ENCODE results near the gene SGK1. TPM values are rescaled to one million over a fixed set of nuclear protein-coding genes. Genes with fewer than 3 reads are reported as not detected.

The SGK1 gene
- total RNA-seq (10 to 100 TPM; 21.7 to 55.3 (median 36.7) TPM), polyA plus RNA-seq (42.0 TPM)
- long read RNA-seq, donor 1, transcript SGK1-203 (11 exons, 2,414 nt): minor isoform, 6 of 47 reads
- long read RNA-seq, donor 1, transcript SGK1-201 (12 exons, 2,401 nt): major isoform, 17 of 47 reads
- long read RNA-seq, donor 1, transcript SGK1-205 (12 exons, 2,686 nt): minor isoform, 16 of 47 reads
- long read RNA-seq, donor 1, partial matches to known transcripts: 7 of 47 reads
- long read RNA-seq, donor 1, other reads (novel, unspliced or antisense): 0 of 47 reads
- long read RNA-seq, donor 2, transcript SGK1-201 (12 exons, 2,401 nt): major isoform, 5 of 16 reads
- long read RNA-seq, donor 2, transcript SGK1-205 (12 exons, 2,686 nt): major isoform, 5 of 16 reads
- long read RNA-seq, donor 2, partial matches to known transcripts: 1 of 16 reads
- long read RNA-seq, donor 2, other reads (novel, unspliced or antisense): 3 of 16 reads
- long read RNA-seq, donor 3, transcript SGK1-203 (11 exons, 2,414 nt): minor isoform, 11 of 147 reads
- long read RNA-seq, donor 3, transcript SGK1-201 (12 exons, 2,401 nt): major isoform, 69 of 147 reads
- long read RNA-seq, donor 3, transcript SGK1-205 (12 exons, 2,686 nt): minor isoform, 42 of 147 reads
- long read RNA-seq, donor 3, partial matches to known transcripts: 18 of 147 reads
- long read RNA-seq, donor 3, other reads (novel, unspliced or antisense): 4 of 147 reads
- long read RNA-seq, donor 4, transcript SGK1-205 (12 exons, 2,686 nt): major isoform, 5 of 10 reads
- long read RNA-seq, donor 4, partial matches to known transcripts: 0 of 10 reads
- long read RNA-seq, donor 4, other reads (novel, unspliced or antisense): 1 of 10 reads

GRCh38 chr6:134317471-134318131 is at the start of gene SGK1:
TSS of gene SGK1 (minus strand) at chr6:134318112. CDS start at chr6:134317460, 652 bp downstream.
- no peak within 1 kb of the TSS for H3K27ac ChIP-seq (ENCODE audit: low read length)

GRCh38 chr6:134363323-134364039 is 45.6 kb upstream of the SGK1 start:
- WGBS: 88% methylated on average over 2 of the region's 2 CpGs
- ATAC-seq: no peak

More at GRCh38 chr6:134317471-134318131, at the start of gene SGK1:
- DNase-seq (peak in 1 of 3 donors; percentile 55), ATAC-seq (peak; percentile 74 to 75)
- Histone ChIP-seq H3K4me1 (ENCODE audit: control insufficient read depth, insufficient read depth, low read length) (no peaks in the 10 kb centered on the region), H3K4me3 (ENCODE audit: low read length) (peak within 1 kb of the TSS; percentile 50), H3K27me3 (ENCODE audit: control insufficient read depth, insufficient read depth) (no peaks in the 10 kb centered on the region), H3K9me3 (ENCODE audit: control insufficient read depth, low read length) (no peaks in the 10 kb centered on the region)
- intact Hi-C loops (cut with DNase I): no loop called here
- WGBS: 2% methylated on average over 33 of the region's 33 CpGs

DNA sequence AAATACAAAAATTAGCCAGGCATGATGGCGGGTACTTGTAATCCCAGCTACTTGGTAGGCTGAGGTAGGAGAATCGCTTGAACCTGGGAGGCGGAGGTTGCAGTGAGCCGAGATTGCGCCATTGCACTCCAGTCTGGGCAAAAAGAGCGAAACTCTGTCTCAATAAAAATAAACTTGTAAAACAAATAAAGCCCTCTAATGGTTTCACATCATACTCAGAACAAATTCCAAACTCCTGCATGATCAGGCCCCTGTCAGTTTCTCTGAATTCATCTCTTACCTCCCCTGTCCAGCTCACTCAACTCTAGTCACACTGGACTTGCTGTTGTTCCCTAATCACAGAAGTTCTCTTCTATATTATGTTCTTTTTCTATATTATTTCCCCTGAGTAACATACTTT is 43.1 kb upstream of the SGK1 start:
- WGBS: 96% methylated on average over 6 of the region's 6 CpGs
- H3K27me3 ChIP-seq (ENCODE audit: control insufficient read depth, insufficient read depth): no peaks in the 10 kb centered on the region
- no peak overlapping the region for H3K27ac ChIP-seq (ENCODE audit: low read length)
- intact Hi-C loops (cut with DNase I): no loop called here
- ATAC-seq (no peak), DNase-seq (no peak)
- H3K4me3 ChIP-seq (ENCODE audit: low read length): no peak overlapping the region
- H3K4me1 ChIP-seq (ENCODE audit: control insufficient read depth, insufficient read depth, low read length): peaks cover 1% of the 10 kb centered on the region
- no peaks in the 10 kb centered on the region for H3K9me3 ChIP-seq (ENCODE audit: control insufficient read depth, low read length)

More at GRCh38 chr6:134363323-134364039, 45.6 kb upstream of the SGK1 start:
- no peak overlapping the region for H3K4me3 ChIP-seq (ENCODE audit: low read length)
- no peak overlapping the region for H3K27ac ChIP-seq (ENCODE audit: low read length)
- H3K27me3 ChIP-seq (ENCODE audit: control insufficient read depth, insufficient read depth): no peaks in the 10 kb centered on the region
- H3K4me1 ChIP-seq (ENCODE audit: control insufficient read depth, insufficient read depth, low read length): peaks cover 1% of the 10 kb centered on the region
- no peaks in the 10 kb centered on the region for H3K9me3 ChIP-seq (ENCODE audit: control insufficient read depth, low read length)
- intact Hi-C loops (cut with DNase I): no loop called here
- DNase-seq: no peak

DNA sequence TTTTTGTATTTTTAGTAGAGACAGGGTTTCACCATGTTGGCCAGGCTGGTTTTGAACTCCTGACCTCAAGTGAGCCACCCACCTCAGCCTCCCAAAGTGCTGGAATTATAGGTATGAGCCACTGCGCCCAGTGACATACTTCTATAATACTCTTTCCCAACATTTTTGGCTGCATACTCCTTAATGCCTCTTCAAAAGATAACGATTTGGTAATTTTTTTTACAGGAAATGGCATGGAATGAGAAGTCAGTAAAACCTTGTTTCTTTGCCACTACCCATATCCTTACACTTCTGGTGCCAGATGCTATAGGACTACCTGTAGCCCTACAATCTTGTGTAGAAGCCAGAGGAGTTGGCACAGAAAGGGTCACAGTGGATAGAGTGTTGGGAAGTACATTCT is 41.4 kb upstream of the SGK1 start:
- no peaks in the 10 kb centered on the region for H3K9me3 ChIP-seq (ENCODE audit: control insufficient read depth, low read length)
- no peak overlapping the region for H3K27ac ChIP-seq (ENCODE audit: low read length)
- peaks cover 1% of the 10 kb centered on the region for H3K4me1 ChIP-seq (ENCODE audit: control insufficient read depth, insufficient read depth, low read length)
- no peaks in the 10 kb centered on the region for H3K27me3 ChIP-seq (ENCODE audit: control insufficient read depth, insufficient read depth)
- no peak for ATAC-seq
- H3K4me3 ChIP-seq (ENCODE audit: low read length): no peak overlapping the region
- WGBS: 78% methylated on average over 2 of the region's 2 CpGs
- intact Hi-C loops (cut with DNase I): no loop called here
- DNase-seq: no peak

DNA sequence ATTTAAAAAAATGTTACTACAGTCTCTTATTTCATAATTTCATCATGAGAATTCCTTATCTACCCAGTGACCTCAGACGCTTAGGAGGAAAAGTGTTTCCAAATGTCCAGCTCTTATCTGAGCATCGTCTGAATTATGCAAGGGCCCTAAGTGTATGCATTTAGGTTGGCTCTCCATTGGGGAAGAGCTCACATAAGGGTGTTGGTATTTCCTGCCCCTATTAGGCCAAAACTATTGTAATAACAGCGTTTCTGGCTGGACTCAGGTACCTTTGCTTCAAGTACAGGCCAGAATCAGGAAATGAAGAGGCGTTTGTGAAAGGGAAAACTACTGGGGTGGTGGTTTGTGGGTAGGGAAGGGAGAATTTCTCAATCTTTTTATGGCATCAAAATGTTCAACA is 40.4 kb upstream of the SGK1 start:
- Histone ChIP-seq H3K4me3 (ENCODE audit: low read length) (no peak overlapping the region), H3K9me3 (ENCODE audit: control insufficient read depth, low read length) (no peaks in the 10 kb centered on the region), H3K27me3 (ENCODE audit: control insufficient read depth, insufficient read depth) (no peaks in the 10 kb centered on the region), H3K27ac (ENCODE audit: low read length) (no peak overlapping the region), H3K4me1 (ENCODE audit: control insufficient read depth, insufficient read depth, low read length) (peaks cover 1% of the 10 kb centered on the region)
- peak; percentile 75 to 85 for ATAC-seq
- intact Hi-C loops (cut with DNase I): no loop called here
- 31% methylated on average over 4 of the region's 4 CpGs for WGBS
- no peak for DNase-seq

GRCh38 chr6:134357022-134357487 is 39.1 kb upstream of the SGK1 start:
- no peak overlapping the region for H3K27ac ChIP-seq (ENCODE audit: low read length)
- 86% methylated on average over 2 of the region's 2 CpGs for WGBS
- no peak for ATAC-seq
- no peak for DNase-seq
- H3K4me3 ChIP-seq (ENCODE audit: low read length): no peak overlapping the region
- H3K9me3 ChIP-seq (ENCODE audit: control insufficient read depth, low read length): no peaks in the 10 kb centered on the region
- intact Hi-C loops (cut with DNase I): no loop called here
- no peaks in the 10 kb centered on the region for H3K27me3 ChIP-seq (ENCODE audit: control insufficient read depth, insufficient read depth)
- H3K4me1 ChIP-seq (ENCODE audit: control insufficient read depth, insufficient read depth, low read length): peaks cover 1% of the 10 kb centered on the region

- 97% methylated on average over 3 of the region's 3 CpGs for WGBS
- Histone ChIP-seq H3K27ac (ENCODE audit: low read length) (no peak overlapping the region), H3K27me3 (ENCODE audit: control insufficient read depth, insufficient read depth) (no peaks in the 10 kb centered on the region), H3K4me3 (ENCODE audit: low read length) (no peak overlapping the region), H3K4me1 (ENCODE audit: control insufficient read depth, insufficient read depth, low read length) (peaks cover 1% of the 10 kb centered on the region), H3K9me3 (ENCODE audit: control insufficient read depth, low read length) (no peaks in the 10 kb centered on the region)
- DNase-seq (no peak), ATAC-seq (no peak)
- intact Hi-C loops (cut with DNase I): no loop called here
Observed at GRCh38 chr6:134356405-134356804, 38.5 kb upstream of the SGK1 start.

DNA sequence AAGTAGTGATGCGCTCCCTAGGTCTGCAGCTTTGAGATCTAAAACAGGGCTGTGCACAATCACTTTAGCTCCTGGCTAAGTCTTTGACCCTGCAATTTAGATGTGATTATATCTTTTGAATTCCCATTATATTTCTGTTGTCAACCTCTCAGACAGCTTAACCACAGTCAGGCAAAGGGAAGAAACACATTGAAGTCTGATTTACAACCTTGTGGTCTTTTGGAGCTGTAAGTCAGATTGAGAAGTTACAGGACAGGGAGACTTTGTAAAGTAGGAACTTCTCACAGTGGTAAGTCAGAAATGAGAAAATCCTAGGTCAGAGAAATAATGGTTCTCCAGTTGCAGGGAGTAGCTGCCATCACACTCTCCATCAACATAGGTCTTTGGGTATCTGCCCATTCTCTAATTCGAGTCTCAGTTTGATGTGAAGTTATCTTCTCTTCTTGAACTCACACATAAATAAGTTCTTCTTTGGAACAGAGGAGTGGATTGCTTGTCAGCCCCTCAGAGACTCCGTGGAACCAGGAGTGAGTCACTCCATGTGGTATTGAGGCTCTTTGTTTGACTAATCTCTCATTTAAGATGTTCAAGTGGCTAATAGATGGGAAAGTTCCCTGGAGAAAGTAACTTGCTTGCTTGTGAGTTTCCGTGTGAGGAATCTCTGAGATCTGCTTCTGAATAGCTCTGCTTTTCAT is 35.0 kb upstream of the SGK1 start:
- Histone ChIP-seq H3K9me3 (ENCODE audit: control insufficient read depth, low read length) (no peaks in the 10 kb centered on the region), H3K4me3 (ENCODE audit: low read length) (no peak overlapping the region), H3K27me3 (ENCODE audit: control insufficient read depth, insufficient read depth) (no peaks in the 10 kb centered on the region), H3K27ac (ENCODE audit: low read length) (no peak overlapping the region), H3K4me1 (ENCODE audit: control insufficient read depth, insufficient read depth, low read length) (no peaks in the 10 kb centered on the region)
- ATAC-seq (no peak), DNase-seq (no peak)
- 77% methylated on average over 4 of the region's 4 CpGs for WGBS
- intact Hi-C loops (cut with DNase I): no loop called here

- no peak overlapping the region for H3K4me3 ChIP-seq (ENCODE audit: low read length)
- H3K27ac ChIP-seq (ENCODE audit: low read length): no peak overlapping the region
Observed at GRCh38 chr6:134351615-134352474, 33.9 kb upstream of the SGK1 start.

More at GRCh38 chr6:134351615-134352474, 33.9 kb upstream of the SGK1 start:
- Histone ChIP-seq H3K9me3 (ENCODE audit: control insufficient read depth, low read length) (no peaks in the 10 kb centered on the region), H3K27me3 (ENCODE audit: control insufficient read depth, insufficient read depth) (no peaks in the 10 kb centered on the region), H3K4me1 (ENCODE audit: control insufficient read depth, insufficient read depth, low read length) (no peaks in the 10 kb centered on the region)
- DNase-seq (no peak), ATAC-seq (no peak)
- whole genome bisulfite sequencing: 66% methylated on average over 7 of the region's 7 CpGs
- intact Hi-C loops (cut with DNase I): no loop called here
